CD4-positive, alpha-beta memory T cell (primary cell): ENCODE data around the gene SCG2. TPM values are rescaled to one million over a fixed set of nuclear protein-coding genes. Genes with fewer than 3 reads are reported as not detected.

Experiments used
- CTCF ChIA-PET: fragments of 350-600 bp; sonication (Branson Sonifier 250); formaldehyde crosslinking; loops from one replicate; lab custom pipeline; 2021; ENCODE audit warnings: inconsistent platforms; ENCODE audit not compliant: partially characterized antibody; lab: Charles Lee
- POLR2A ChIA-PET: fragments of 350-600 bp; sonication (Branson Sonifier 250); formaldehyde crosslinking; loops from one replicate; lab custom pipeline; 2021; ENCODE audit not compliant: partially characterized antibody; lab: Charles Lee
- DNase-seq, 5 donors: peaks; one replicate each; pipeline versions ENCODE4 v3.0.0 to v3.0.0-alpha.2; 2020 to 2022; ENCODE audit warnings: mixed read lengths in 1 of 5
- H3K27ac ChIP-seq: one replicate; pipeline ENCODE4 v1.7.0; 2013; ENCODE audit warnings: low read depth, low read length
- H3K27me3 ChIP-seq: 2 replicates; pipeline ENCODE4 v1.7.0; 2013; ENCODE audit warnings: mild to moderate bottlenecking, low read length, moderate library complexity; ENCODE audit not compliant: insufficient read depth
- H3K36me3 ChIP-seq: 2 replicates; pipeline ENCODE4 v1.7.0; 2013; ENCODE audit warnings: mild to moderate bottlenecking, low read length, moderate library complexity; ENCODE audit not compliant: insufficient read depth
- H3K4me1 ChIP-seq: 2 replicates; pipeline ENCODE4 v1.7.0; 2013; ENCODE audit warnings: mild to moderate bottlenecking, low read length, moderate library complexity; ENCODE audit not compliant: insufficient read depth
- H3K4me3 ChIP-seq, 2 donors: one replicate each; pipeline ENCODE4 v1.7.0; 2013; ENCODE audit warnings: low read length in 2 of 2, mild to moderate bottlenecking in 1 of 2
- H3K9me3 ChIP-seq, 2 donors: one replicate each; pipeline ENCODE4 v1.7.0; 2013; ENCODE audit warnings: low read length in 2 of 2, control low read depth in 1 of 2; ENCODE audit not compliant: control insufficient read depth in 1 of 2
- H3K27ac Mint-ChIP-seq, 7 donors: one replicate each; pipeline ENCODE4 v1.8.0; 2020 to 2021; ENCODE audit warnings: mixed read lengths in 7 of 7, mild to moderate bottlenecking in 6 of 7, inconsistent platforms in 3 of 7, moderate library complexity in 3 of 7
- H3K27me3 Mint-ChIP-seq, 2 donors: one replicate each; pipeline ENCODE4 v1.8.0; 2020 to 2021; ENCODE audit warnings: mixed read lengths in 2 of 2
- H3K36me3 Mint-ChIP-seq, 2 donors: one replicate each; pipeline ENCODE4 v1.8.0; 2020 to 2021; ENCODE audit warnings: mixed read lengths in 2 of 2, inconsistent platforms in 1 of 2, mild to moderate bottlenecking in 1 of 2
- H3K4me1 Mint-ChIP-seq, 4 donors: one replicate each; pipeline ENCODE4 v1.8.0; 2020 to 2021; ENCODE audit warnings: mixed read lengths in 4 of 4, mild to moderate bottlenecking in 1 of 4
- H3K4me3 Mint-ChIP-seq, 8 donors: one replicate each; pipeline ENCODE4 v1.8.0; 2020 to 2021; ENCODE audit warnings: mixed read lengths in 8 of 8, mild to moderate bottlenecking in 7 of 8, moderate library complexity in 6 of 8, inconsistent platforms in 3 of 8
- H3K9me3 Mint-ChIP-seq, 8 donors: one replicate each; pipeline ENCODE4 v1.8.0; 2020 to 2021; ENCODE audit warnings: mixed read lengths in 8 of 8, mild to moderate bottlenecking in 5 of 8, inconsistent platforms in 3 of 8, moderate library complexity in 1 of 8
- intact Hi-C: fragments of 100-400 bp; cut with micrococcal nuclease; formaldehyde crosslinking; loops from one replicate; pipeline ENCODE4 v1.15.1; 2023
- polyA plus RNA-seq, 2 donors: library from polyadenylated mRNA; unstranded; fragments of 300-500 nt; fragmentation: Illumina TruSeq; gene quantifications; one replicate each; pipeline ENCODE4 v1.2.3, GENCODE V29; 2021
- total RNA-seq, 2 experiments: library from RNA; stranded (reverse); gene quantifications; one replicate each; pipeline ENCODE4 v1.2.3, GENCODE V29; 2021

SCG2 gene
- total and polyA plus RNA-seq, 4 experiments from 2014 or later: not detected

GRCh38 chr2:223625652-223626051, 23.5 kb upstream of the SCG2 start:
- intact Hi-C loops: no loop called here
- Histone ChIP-seq H3K9me3 (no peaks in the 10 kb centered on the region), H3K27me3 (no peaks in the 10 kb centered on the region), H3K4me3 (no peak overlapping the region), H3K4me1 (no peaks in the 10 kb centered on the region), H3K27ac (no peak overlapping the region), H3K36me3 (no peaks in the 10 kb centered on the region)
- POLR2A ChIA-PET: no interaction called here
- H3K27me3 Mint-ChIP-seq: peaks cover 6 to 7% of the 10 kb centered on the region in 2 donors
- peaks cover 0 to 8% (median 0%) of the 10 kb centered on the region in 8 donors for H3K9me3 Mint-ChIP-seq
- no peak for DNase-seq
- H3K4me3 Mint-ChIP-seq: no peak overlapping the region
- no peaks in the 10 kb centered on the region for H3K36me3 Mint-ChIP-seq
- CTCF ChIA-PET: no interaction called here
- no peak overlapping the region for H3K27ac Mint-ChIP-seq
- H3K4me1 Mint-ChIP-seq: no peaks in the 10 kb centered on the region

GRCh38 chr2:223621901-223622300, 19.7 kb upstream of the SCG2 start:
- intact Hi-C loops: no loop called here
- H3K4me3 ChIP-seq: no peak overlapping the region
- POLR2A ChIA-PET: no interaction called here
- H3K27me3 ChIP-seq: no peaks in the 10 kb centered on the region
- Mint-ChIP-seq H3K36me3 (no peaks in the 10 kb centered on the region), H3K27ac (no peak overlapping the region), H3K27me3 (peaks cover 5 to 11% of the 10 kb centered on the region in 2 donors), H3K4me1 (no peaks in the 10 kb centered on the region), H3K4me3 (no peak overlapping the region), H3K9me3 (peaks cover 0 to 5% (median 0%) of the 10 kb centered on the region in 8 donors)
- CTCF ChIA-PET: no interaction called here
- H3K36me3 ChIP-seq: no peaks in the 10 kb centered on the region
- H3K27ac ChIP-seq: no peak overlapping the region
- H3K4me1 ChIP-seq: no peaks in the 10 kb centered on the region
- DNase-seq: no peak
- H3K9me3 ChIP-seq: no peaks in the 10 kb centered on the region

- Histone ChIP-seq H3K9me3 (no peaks in the 10 kb centered on the region), H3K4me3 (no peak overlapping the region), H3K36me3 (no peaks in the 10 kb centered on the region), H3K27ac (no peak overlapping the region), H3K4me1 (no peaks in the 10 kb centered on the region), H3K27me3 (no peaks in the 10 kb centered on the region)
- intact Hi-C loops: no loop called here
- H3K27ac Mint-ChIP-seq: no peak overlapping the region
- ChIA-PET POLR2A (no interaction called here), CTCF (no interaction called here)
- H3K4me3 Mint-ChIP-seq: no peak overlapping the region
- H3K36me3 Mint-ChIP-seq: no peaks in the 10 kb centered on the region
- H3K27me3 Mint-ChIP-seq: peaks cover 11 to 13% of the 10 kb centered on the region in 2 donors
- no peaks in the 10 kb centered on the region for H3K4me1 Mint-ChIP-seq
- no peak for DNase-seq
- H3K9me3 Mint-ChIP-seq: peaks cover 0 to 5% (median 0%) of the 10 kb centered on the region in 8 donors
Observed at GRCh38 chr2:223619486-223620129, 17.4 kb upstream of the SCG2 start.

- no peak overlapping the region for H3K27ac ChIP-seq
- Mint-ChIP-seq H3K27me3 (peaks cover 23 to 25% of the 10 kb centered on the region in 2 donors), H3K36me3 (no peaks in the 10 kb centered on the region), H3K27ac (no peak overlapping the region), H3K4me1 (no peaks in the 10 kb centered on the region), H3K9me3 (peaks cover 0 to 5% (median under 1%) of the 10 kb centered on the region in 8 donors), H3K4me3 (no peak overlapping the region)
- H3K4me3 ChIP-seq: no peak overlapping the region
- H3K36me3 ChIP-seq: no peaks in the 10 kb centered on the region
- H3K9me3 ChIP-seq: no peaks in the 10 kb centered on the region
- no peak for DNase-seq
- intact Hi-C loops: no loop called here
- CTCF ChIA-PET: no interaction called here
- no peaks in the 10 kb centered on the region for H3K4me1 ChIP-seq
- POLR2A ChIA-PET: no interaction called here
- no peaks in the 10 kb centered on the region for H3K27me3 ChIP-seq
Observed at GRCh38 chr2:223618172-223619035, 16.2 kb upstream of the SCG2 start.

- peaks cover 0 to 8% (median under 1%) of the 10 kb centered on the region in 8 donors for H3K9me3 Mint-ChIP-seq
- POLR2A ChIA-PET: no interaction called here
- no peaks in the 10 kb centered on the region for H3K27me3 ChIP-seq
- H3K4me1 Mint-ChIP-seq: no peaks in the 10 kb centered on the region
- DNase-seq: no peak
- H3K36me3 Mint-ChIP-seq: no peaks in the 10 kb centered on the region
- H3K27me3 Mint-ChIP-seq: peaks cover 27 to 28% of the 10 kb centered on the region in 2 donors
- no peak overlapping the region for H3K27ac Mint-ChIP-seq
- no peaks in the 10 kb centered on the region for H3K4me1 ChIP-seq
- H3K4me3 ChIP-seq: no peak overlapping the region
- H3K9me3 ChIP-seq: no peaks in the 10 kb centered on the region
- intact Hi-C loops: no loop called here
- no peak overlapping the region for H3K4me3 Mint-ChIP-seq
- CTCF ChIA-PET: no interaction called here
- H3K27ac ChIP-seq: no peak overlapping the region
- H3K36me3 ChIP-seq: no peaks in the 10 kb centered on the region
Observed at GRCh38 chr2:223614534-223614933, 12.4 kb upstream of the SCG2 start.

- peaks cover 0 to 13% (median under 1%) of the 10 kb centered on the region in 8 donors for H3K9me3 Mint-ChIP-seq
- POLR2A ChIA-PET: no interaction called here
- Histone ChIP-seq H3K36me3 (no peaks in the 10 kb centered on the region), H3K4me3 (no peak overlapping the region), H3K27ac (no peak overlapping the region), H3K9me3 (no peaks in the 10 kb centered on the region), H3K4me1 (no peaks in the 10 kb centered on the region), H3K27me3 (no peaks in the 10 kb centered on the region)
- H3K27ac Mint-ChIP-seq: no peak overlapping the region
- no peak for DNase-seq
- peaks cover 25 to 28% of the 10 kb centered on the region in 2 donors for H3K27me3 Mint-ChIP-seq
- no peak overlapping the region for H3K4me3 Mint-ChIP-seq
- H3K36me3 Mint-ChIP-seq: no peaks in the 10 kb centered on the region
- no peaks in the 10 kb centered on the region for H3K4me1 Mint-ChIP-seq
- intact Hi-C loops: no loop called here
- CTCF ChIA-PET: no interaction called here
Observed at GRCh38 chr2:223613017-223613950, 11.1 kb upstream of the SCG2 start.

- H3K27me3 ChIP-seq: no peaks in the 10 kb centered on the region
- no peaks in the 10 kb centered on the region for H3K4me1 ChIP-seq
- intact Hi-C loops: no loop called here
- H3K36me3 ChIP-seq: no peaks in the 10 kb centered on the region
- peaks cover 27 to 28% of the 10 kb centered on the region in 2 donors for H3K27me3 Mint-ChIP-seq
- no peak overlapping the region for H3K27ac Mint-ChIP-seq
- CTCF ChIA-PET: no interaction called here
- H3K9me3 ChIP-seq: no peaks in the 10 kb centered on the region
- H3K4me3 Mint-ChIP-seq: no peak overlapping the region
- no peak for DNase-seq
- H3K27ac ChIP-seq: no peak overlapping the region
- no peak overlapping the region for H3K4me3 ChIP-seq
- POLR2A ChIA-PET: no interaction called here
- H3K36me3 Mint-ChIP-seq: no peaks in the 10 kb centered on the region
- H3K4me1 Mint-ChIP-seq: no peaks in the 10 kb centered on the region
- H3K9me3 Mint-ChIP-seq: peaks cover 0 to 13% (median under 1%) of the 10 kb centered on the region in 8 donors
Observed at GRCh38 chr2:223612501-223612900, 10.3 kb upstream of the SCG2 start.
